ENCODE results near the gene PPP1R37.
A peak's percentile ranks its signal among the peaks of the same experiment; 100 is the strongest.

PPP1R37 gene

GRCh38 chr19:45071545-45071938 lies 21.4 kb upstream of the PPP1R37 start:
- no peak for DNase-seq (ENCODE audit: low spot score)

- DNase-seq (ENCODE audit: low spot score) = no peak
These were observed 20.8 kb upstream of the PPP1R37 start for GRCh38 chr19:45071969-45072790.

DNA sequence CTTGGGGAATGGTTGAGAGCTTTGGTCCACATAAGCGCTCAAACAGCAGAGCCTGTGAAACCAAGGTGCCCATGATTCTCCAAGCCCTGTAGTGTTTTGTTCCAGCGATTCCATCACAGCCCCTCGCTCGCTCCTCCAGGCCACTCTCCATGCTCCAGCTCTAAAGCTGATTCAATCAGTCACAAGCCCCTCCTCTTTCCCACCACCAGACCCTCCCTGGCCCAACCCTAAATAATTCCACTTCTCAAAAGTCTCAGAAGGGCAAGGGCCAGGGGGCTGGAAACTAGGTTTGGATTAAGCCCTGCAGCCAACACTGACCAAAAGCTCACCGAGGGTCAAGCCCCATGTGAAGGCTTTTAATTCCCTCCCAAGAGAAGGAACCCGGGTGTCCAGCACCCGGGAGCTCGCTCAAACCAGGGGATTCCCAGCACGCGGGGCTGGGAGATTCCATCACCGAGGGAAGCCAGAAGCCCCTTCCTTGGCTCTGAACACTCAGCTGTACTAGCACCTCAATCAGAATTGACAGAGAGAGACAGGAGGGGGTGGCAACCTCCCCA lies 18.2 kb upstream of the PPP1R37 start:
- no peak for DNase-seq (ENCODE audit: low spot score)

DNA sequence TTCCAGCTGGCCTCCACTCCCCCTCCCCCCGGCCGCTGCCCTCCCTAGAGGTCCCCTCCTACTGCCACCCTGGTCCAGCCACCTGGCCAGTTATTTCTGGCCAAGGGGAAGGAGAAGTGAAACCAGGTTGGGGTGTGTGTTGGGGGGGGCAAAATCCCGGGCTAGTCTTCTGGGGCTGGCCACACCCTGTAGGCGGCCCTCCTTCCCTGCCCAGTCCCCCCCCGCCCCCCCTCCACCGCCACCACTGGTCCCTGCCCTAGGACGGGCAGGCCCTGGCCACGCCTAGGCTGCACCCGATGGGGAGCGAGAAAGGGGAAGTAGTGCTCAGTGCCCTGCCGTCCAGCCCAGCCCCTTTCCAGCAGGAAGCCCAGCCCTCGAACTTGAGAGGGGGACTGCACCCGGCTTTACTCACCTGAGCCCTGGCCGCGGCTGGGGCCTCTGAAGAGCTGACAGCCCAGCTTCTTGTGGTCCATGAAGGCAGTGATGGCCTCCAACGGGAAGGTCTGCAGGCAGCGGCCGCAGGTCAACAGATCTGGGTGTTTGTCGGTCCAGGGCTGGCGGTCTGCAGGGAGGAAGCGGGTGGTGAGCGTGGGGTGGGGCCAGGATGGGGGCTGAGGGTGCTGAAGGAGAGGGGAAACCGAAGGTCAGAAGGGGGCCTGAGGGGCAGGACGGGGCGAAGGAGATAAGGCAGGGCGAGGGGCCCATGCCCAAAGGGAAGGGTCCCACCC lies 17.5 kb upstream of the PPP1R37 start:
- peak; percentile 84 for DNase-seq (ENCODE audit: low spot score)

GRCh38 chr19:45076029-45076850 lies 16.7 kb upstream of the PPP1R37 start, which contains the start of gene ZNF296:
Gene ZNF296, minus strand, starts transcription at chr19:45076478. Its CDS starts 105 bp downstream, at chr19:45076373.
- DNase-seq (ENCODE audit: low spot score) = peak; percentile 65

DNA sequence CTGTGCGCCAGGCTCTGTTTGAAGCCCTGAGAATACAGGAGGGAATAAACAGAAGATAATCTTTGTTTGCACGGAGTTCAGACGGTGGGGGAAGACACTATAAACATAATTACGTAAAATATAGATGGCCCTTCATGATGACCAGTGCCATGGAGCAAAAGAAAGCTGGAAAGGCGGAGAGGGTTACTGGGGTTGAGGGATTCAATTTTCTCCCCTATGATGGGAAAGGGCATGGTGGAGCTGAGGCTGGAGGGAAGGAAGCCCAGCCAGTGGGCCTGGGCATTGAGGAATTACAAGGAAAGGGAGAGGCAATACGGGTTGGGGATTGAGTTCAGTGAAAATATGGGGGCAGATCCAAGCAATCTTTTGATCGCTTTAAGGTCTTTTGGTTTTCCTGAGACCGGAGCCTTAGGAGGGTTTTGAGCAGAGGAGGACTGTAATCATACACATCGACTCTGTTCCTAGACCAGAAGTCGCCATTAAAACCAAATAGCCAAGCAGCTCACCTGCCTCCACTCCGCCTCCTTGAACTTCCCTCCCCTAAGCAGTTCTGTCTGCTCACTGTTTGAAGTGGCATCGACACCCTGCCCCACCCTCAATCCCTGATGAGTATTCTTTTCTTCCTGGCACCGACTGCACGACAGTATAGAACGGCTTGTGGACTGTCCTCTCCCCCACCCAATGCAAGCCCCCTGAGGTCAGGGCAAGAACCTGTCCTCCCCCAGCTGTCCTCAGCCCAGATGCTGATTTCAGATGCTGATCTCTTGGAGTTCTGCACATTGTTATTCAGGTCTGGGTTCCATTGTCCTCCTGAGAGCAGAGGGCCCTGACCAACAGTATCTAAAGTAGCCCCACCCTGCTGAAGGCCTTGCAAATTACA lies 15.9 kb upstream of the PPP1R37 start:
- no peak for DNase-seq (ENCODE audit: low spot score)

- DNase-seq (ENCODE audit: low spot score) = no peak
These were observed 14.5 kb upstream of the PPP1R37 start for GRCh38 chr19:45078390-45079062.

DNA sequence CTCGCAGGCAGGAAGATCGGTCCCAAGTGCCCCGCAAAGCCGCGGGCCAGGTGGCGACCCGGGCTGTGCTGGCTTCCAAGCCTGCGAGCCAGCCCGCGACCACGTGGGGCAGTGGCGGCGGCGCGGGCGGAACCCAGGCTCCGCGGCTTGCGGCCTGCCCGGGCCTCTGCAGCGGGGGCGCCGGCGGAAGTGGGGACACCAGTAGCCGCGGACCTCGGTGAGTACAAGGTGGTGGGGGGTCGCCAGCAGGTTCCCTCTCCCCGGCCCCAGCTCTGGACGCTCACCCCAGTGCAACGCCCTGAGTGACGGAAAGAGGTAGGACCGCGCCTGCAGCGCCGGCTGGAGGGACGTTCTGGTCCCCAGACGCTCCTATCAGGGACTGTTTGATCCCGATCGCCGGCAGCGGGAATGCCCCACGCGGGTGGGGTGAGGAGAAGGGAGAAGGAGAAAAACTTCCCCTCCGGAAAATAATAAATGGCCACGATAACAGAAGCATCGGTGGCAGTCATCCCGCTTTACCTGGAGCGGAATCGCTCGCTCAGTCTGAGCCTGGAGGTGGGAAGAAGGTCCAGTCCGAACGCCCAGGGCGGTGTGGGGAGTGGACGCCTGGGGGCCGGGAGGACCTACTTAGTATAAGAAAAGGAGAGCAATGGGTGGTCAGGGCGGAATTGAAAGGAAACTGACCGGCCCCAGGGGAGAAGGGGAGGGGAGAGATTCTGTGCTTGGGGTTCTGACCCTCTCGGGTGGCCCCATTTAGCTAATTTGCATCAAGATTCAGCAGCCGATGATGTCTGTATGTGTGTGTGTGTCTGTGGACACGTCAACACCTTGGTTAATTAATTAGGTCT lies 13.7 kb upstream of the PPP1R37 start, which contains the start of gene GEMIN7:
Gene GEMIN7 (plus strand): TSS at position 198 of the 848 bp plus-strand sequence. CDS start 10,855 bp downstream, outside the sequence.
- DNase-seq (ENCODE audit: low spot score) = peak; percentile 86

DNA sequence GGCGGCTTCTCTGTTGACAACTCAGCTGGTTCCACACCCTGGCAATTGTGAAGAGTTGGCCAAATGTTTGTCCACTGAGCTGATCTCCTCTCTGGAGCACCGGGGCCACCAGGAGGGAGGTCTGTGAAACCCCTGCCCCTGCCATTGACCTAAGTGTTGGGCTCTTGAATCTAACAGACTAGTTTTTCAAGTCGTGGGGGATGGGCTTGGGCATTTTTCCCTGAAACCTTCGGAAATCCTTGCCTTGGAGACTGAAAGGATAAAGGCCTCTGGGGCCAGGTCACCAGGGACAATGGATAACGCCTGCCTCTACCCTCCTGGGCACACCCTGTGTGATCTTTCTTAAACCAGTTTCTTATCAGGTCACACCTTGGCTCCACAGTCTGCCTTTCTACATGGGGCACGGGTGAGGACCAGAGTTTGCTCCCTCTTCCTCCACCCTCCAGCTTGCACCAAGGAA lies 13.0 kb upstream of the PPP1R37 start:
- DNase-seq (ENCODE audit: low spot score) = no peak

DNA sequence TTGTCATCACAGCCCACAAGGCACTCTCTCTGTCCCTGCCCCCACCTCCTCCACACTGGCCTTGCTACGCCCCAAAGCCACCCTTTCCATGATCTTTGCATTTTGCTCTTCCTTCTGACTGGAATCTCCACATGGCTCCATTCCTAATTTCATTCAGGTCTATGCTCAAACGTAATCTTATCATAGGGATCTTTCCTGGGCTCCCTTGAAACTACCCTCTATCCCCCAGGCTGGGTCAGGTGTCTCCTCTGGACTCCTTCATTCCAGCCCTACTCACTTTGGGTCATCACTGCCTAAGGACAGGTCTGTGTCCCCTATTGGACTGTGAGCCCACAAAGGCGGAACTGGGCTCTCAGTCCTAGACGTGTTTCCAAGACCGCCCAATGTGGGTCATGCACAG lies 10.8 kb upstream of the PPP1R37 start:
- DNase-seq (ENCODE audit: low spot score) = no peak

DNA sequence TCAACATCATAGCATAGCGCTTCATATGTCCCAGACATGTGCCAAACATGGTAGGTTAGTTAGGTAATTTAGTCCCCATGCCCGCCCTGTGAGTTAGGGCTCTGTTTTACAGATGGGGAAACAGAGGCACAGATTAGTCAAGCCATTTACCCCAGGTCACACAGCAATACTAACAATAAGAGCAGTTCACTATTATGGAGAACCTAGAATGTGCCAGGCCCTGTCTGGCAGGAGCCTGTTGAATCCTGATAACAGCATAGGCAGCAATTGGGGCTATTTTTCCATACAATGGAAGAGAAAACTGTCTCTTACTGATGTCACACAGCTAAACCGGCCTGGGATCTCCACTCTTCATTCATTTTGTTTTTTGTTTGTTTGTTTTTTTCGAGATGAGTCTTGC lies 6.5 kb upstream of the PPP1R37 start:
- DNase-seq (ENCODE audit: low spot score) = no peak

GRCh38 chr19:45087531-45087930 lies 5.4 kb upstream of the PPP1R37 start:
- DNase-seq (ENCODE audit: low spot score) = no peak

- no peak for DNase-seq (ENCODE audit: low spot score)
These were observed 2.9 kb upstream of the PPP1R37 start for GRCh38 chr19:45090034-45090433.

- DNase-seq (ENCODE audit: low spot score) = no peak
These were observed 2.4 kb upstream of the PPP1R37 start for GRCh38 chr19:45090606-45091005.

GRCh38 chr19:45091031-45091923 lies 1.7 kb upstream of the PPP1R37 start:
- peak; percentile 98 for DNase-seq (ENCODE audit: low spot score)

DNA sequence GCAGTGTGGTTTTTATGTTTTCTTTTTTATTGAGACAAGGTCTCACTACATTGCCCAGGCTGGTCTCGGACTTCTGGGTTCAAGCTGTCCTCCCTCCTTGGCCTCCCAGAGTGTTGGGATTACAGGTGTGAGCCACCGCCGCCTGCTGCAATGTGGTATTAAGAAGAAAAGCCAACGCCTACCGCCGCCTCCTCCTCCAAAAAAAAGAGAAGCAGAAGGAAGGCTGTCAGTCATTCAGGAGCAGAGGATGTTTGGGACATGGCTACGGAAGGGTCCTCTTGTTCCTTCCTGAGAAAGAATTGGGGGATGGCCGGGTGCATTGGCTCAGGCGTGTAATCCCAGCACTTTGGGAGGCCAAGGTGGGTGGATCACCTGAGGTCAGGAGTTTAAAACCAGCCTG lies 1.2 kb downstream of the PPP1R37 start:
- no peak for DNase-seq (ENCODE audit: low spot score)

DNA sequence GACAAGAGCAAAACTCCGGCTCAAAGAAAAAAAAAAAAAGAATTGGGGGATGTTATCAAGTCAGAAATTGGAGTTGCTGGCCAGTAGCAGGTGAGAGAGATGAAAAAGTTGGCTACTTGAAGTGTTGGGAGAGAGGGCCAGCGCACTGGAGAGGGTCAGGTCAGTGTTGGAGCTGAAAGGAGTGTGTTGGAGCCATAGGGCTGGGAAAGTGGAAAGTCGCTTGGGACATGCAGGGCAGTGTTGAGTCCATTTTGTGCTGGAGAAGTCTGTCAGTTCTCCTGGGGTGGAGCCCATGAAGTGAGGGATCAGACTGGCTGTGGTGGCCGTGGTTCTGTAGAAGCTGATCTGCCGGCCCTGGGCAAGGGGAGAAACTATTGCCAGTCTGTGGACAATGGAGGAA lies 1.7 kb downstream of the PPP1R37 start:
- no peak for DNase-seq (ENCODE audit: low spot score)

Measured in AG08395 (cell line).